ENCODE data around the gene BCAS1.
A peak's percentile ranks its signal among the peaks of the same experiment; 100 is the strongest.

Gene BCAS1

DNA sequence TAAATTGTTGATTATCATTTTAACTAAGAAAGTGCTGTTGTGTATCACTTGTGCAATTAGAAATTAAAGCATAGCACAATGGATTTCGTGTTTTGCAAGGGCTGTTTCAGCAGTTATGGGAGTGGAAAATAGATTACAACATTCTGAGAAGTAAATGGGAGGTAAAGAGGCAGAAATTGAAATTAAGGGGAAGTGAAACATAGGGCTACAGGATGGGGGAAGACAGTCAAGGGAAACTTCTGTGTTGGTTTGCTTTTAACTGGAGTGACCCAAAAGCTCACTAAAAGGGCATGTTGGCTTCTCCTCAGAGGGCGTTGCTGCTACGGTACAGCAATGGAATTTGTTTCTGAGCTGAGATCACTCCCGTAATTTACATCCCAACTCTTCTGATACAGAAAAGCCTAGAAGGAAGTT, 147.5 kb downstream of the BCAS1 start:
- no peaks in the 10 kb centered on the region for H3K27me3 Mint-ChIP-seq (ENCODE audit: low read depth)
- H3K27ac Mint-ChIP-seq = no peak overlapping the region
- no peaks in the 10 kb centered on the region for H3K9me3 Mint-ChIP-seq
- peaks cover 16% of the 10 kb centered on the region for H3K4me1 Mint-ChIP-seq (ENCODE audit: low read depth)
- no peak overlapping the region for H3K4me3 Mint-ChIP-seq
- no peaks in the 10 kb centered on the region for H3K36me3 Mint-ChIP-seq (ENCODE audit: low read depth)

GRCh38 chr20:53921443-53921973, 148.9 kb downstream of the BCAS1 start:
- Mint-ChIP-seq H3K4me3 (no peak overlapping the region), H3K36me3 (ENCODE audit: low read depth) (no peaks in the 10 kb centered on the region), H3K27ac (no peak overlapping the region), H3K4me1 (ENCODE audit: low read depth) (peaks cover 15% of the 10 kb centered on the region), H3K9me3 (no peaks in the 10 kb centered on the region), H3K27me3 (ENCODE audit: low read depth) (no peaks in the 10 kb centered on the region)

DNA sequence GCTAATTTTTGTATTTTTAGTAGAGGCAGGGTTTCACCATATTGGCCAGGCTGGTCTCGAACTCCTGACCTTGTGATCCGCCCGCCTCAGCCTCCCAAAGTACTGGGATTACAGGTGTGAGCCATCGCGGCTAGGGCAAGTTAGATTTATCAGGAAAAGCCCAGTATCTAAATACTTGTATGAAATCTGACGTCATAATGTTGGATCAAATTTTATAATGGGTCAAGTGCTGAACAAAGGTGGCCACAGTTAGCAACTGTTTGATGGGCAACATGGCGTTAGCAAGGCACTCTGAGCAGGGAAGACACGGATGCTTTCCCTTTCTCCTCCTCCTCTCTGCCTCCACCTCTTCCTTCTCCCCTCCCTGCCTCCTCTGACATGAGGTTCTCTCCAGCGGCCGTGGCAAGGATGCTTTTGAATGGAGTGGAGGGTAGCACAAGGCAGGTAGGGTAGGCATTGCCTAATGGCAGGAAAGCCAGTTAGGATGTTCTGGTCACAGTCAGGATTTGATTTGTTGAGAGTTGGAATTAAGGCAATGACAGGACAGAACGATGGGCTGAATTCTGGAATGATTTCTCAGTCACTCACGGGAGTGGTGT, 149.6 kb downstream of the BCAS1 start:
- no peaks in the 10 kb centered on the region for H3K27me3 Mint-ChIP-seq (ENCODE audit: low read depth)
- H3K4me1 Mint-ChIP-seq (ENCODE audit: low read depth) = peaks cover 12% of the 10 kb centered on the region
- H3K36me3 Mint-ChIP-seq (ENCODE audit: low read depth) = no peaks in the 10 kb centered on the region
- H3K27ac Mint-ChIP-seq = no peak overlapping the region
- H3K4me3 Mint-ChIP-seq = no peak overlapping the region
- no peaks in the 10 kb centered on the region for H3K9me3 Mint-ChIP-seq

DNA sequence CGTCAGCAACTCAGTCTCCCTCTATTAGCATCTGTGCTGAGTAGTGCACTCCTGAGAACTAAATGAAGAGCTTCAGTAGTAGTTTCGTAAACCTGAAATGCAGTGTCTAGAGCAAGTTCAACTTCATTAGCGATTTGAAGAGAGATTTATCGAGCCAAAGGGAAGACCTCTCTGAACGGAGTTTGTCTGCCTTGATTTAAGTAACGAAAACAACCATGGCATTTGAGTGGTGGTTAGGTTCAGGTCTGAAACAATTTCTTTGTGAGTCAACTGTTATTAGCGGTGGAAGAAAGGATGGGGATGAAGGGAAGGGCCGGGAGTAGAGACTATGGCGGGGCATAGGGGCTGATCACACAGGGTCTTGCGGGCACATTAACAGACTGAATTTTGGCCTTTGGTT, 150.5 kb downstream of the BCAS1 start:
- Mint-ChIP-seq H3K4me1 (ENCODE audit: low read depth) (peaks cover 17% of the 10 kb centered on the region), H3K27me3 (ENCODE audit: low read depth) (no peaks in the 10 kb centered on the region), H3K36me3 (ENCODE audit: low read depth) (no peaks in the 10 kb centered on the region), H3K27ac (peak overlapping the region; percentile 49), H3K4me3 (no peak overlapping the region), H3K9me3 (no peaks in the 10 kb centered on the region)

DNA sequence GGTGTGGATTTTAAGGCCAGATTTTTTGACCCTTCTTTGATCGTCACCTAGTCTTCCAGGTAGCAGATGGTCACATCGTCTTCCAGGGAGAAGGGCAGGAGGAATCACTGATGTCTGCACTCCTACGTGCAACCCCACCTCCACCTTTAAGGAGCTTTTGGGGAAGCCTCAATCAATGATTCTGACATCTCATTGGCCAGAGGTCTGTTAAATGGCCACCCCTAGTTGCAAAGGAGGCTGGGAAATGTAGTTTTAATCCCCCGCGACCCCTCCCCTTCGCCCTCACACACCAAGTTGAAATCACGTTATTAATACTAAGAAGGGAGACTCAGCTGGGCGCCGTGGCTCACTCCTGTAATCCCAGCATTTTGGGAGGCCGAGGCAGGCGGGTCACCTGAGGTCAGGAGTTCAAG, 151.4 kb downstream of the BCAS1 start:
- H3K4me3 Mint-ChIP-seq = no peak overlapping the region
- H3K27me3 Mint-ChIP-seq (ENCODE audit: low read depth) = no peaks in the 10 kb centered on the region
- H3K4me1 Mint-ChIP-seq (ENCODE audit: low read depth) = peaks cover 26% of the 10 kb centered on the region
- H3K27ac Mint-ChIP-seq = no peak overlapping the region
- no peaks in the 10 kb centered on the region for H3K9me3 Mint-ChIP-seq
- H3K36me3 Mint-ChIP-seq (ENCODE audit: low read depth) = no peaks in the 10 kb centered on the region

DNA sequence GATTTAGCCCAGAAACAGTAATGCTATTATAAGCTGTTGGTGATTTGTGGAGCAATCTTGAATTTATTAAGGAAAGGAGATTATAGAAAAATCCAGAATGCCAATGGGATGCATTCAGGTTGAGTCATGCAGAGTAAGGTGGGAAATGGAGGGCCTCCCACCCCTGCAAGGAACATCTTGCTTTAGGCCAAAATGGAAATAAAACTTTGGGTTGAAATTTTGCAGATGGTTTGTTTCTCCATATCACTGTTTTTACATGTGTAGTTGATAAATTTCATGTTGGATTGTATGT, 152.4 kb downstream of the BCAS1 start:
- Mint-ChIP-seq H3K27ac (no peak overlapping the region), H3K9me3 (no peaks in the 10 kb centered on the region), H3K27me3 (ENCODE audit: low read depth) (no peaks in the 10 kb centered on the region), H3K4me3 (no peak overlapping the region), H3K4me1 (ENCODE audit: low read depth) (peaks cover 29% of the 10 kb centered on the region), H3K36me3 (ENCODE audit: low read depth) (no peaks in the 10 kb centered on the region)

GRCh38 chr20:53917145-53918019, 153.0 kb downstream of the BCAS1 start:
- Mint-ChIP-seq H3K36me3 (ENCODE audit: low read depth) (no peaks in the 10 kb centered on the region), H3K4me3 (no peak overlapping the region), H3K9me3 (no peaks in the 10 kb centered on the region), H3K27me3 (ENCODE audit: low read depth) (no peaks in the 10 kb centered on the region), H3K27ac (no peak overlapping the region), H3K4me1 (ENCODE audit: low read depth) (peaks cover 27% of the 10 kb centered on the region)

GRCh38 chr20:53916173-53916512, 154.3 kb downstream of the BCAS1 start:
- peak overlapping the region; percentile 90 for H3K4me3 Mint-ChIP-seq

GRCh38 chr20:53915446-53916172, 154.8 kb downstream of the BCAS1 start:
- no peaks in the 10 kb centered on the region for H3K36me3 Mint-ChIP-seq (ENCODE audit: low read depth)
- no peaks in the 10 kb centered on the region for H3K27me3 Mint-ChIP-seq (ENCODE audit: low read depth)
- no peaks in the 10 kb centered on the region for H3K9me3 Mint-ChIP-seq
- peak overlapping the region; percentile 87 for H3K27ac Mint-ChIP-seq
- H3K4me3 Mint-ChIP-seq = peak overlapping the region; percentile 90
- peaks cover 27% of the 10 kb centered on the region for H3K4me1 Mint-ChIP-seq (ENCODE audit: low read depth)

More at GRCh38 chr20:53916173-53916512, 154.3 kb downstream of the BCAS1 start:
- Mint-ChIP-seq H3K27ac (peak overlapping the region; percentile 87), H3K9me3 (no peaks in the 10 kb centered on the region), H3K27me3 (ENCODE audit: low read depth) (no peaks in the 10 kb centered on the region), H3K36me3 (ENCODE audit: low read depth) (no peaks in the 10 kb centered on the region), H3K4me1 (ENCODE audit: low read depth) (peaks cover 27% of the 10 kb centered on the region)

DNA sequence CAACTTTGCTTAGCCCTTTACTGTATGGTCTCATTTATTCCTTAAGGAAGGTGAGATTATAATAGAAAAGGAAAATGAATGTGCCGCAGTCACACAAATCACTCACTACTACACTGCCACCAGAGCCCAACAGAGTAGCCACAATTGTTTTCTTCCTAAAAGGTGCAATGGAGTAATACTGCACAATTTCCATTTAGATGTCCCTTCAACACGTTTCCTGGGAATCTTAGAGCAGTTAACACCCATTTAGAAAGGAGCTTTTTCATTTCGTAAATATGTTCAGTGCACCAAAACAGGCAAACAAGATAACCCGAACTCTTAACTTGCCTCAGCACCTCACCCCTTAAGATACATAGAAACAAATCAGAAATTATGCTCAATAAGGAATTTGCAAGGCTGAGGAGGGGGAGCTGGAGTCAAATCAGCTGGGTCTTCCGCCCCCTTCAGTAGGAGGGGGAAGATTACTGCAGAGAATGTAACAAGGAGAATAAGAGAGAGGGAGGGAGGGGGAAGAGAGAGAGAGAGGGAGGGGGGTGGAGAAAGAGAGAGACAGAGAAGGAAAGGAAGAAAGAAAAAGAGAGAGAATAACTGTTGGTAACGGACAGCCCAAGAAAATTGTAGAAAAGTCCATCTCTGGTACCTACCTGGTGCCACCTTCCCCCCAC, 155.5 kb downstream of the BCAS1 start:
- Mint-ChIP-seq H3K27me3 (ENCODE audit: low read depth) (no peaks in the 10 kb centered on the region), H3K4me3 (peak overlapping the region; percentile 90), H3K4me1 (ENCODE audit: low read depth) (peaks cover 27% of the 10 kb centered on the region)

GRCh38 chr20:53914091-53914780, 156.2 kb downstream of the BCAS1 start:
- no peaks in the 10 kb centered on the region for H3K36me3 Mint-ChIP-seq (ENCODE audit: low read depth)
- H3K27ac Mint-ChIP-seq = peak overlapping the region; percentile 87
- peaks cover 27% of the 10 kb centered on the region for H3K4me1 Mint-ChIP-seq (ENCODE audit: low read depth)
- no peaks in the 10 kb centered on the region for H3K27me3 Mint-ChIP-seq (ENCODE audit: low read depth)
- H3K9me3 Mint-ChIP-seq = no peaks in the 10 kb centered on the region
- peak overlapping the region; percentile 90 for H3K4me3 Mint-ChIP-seq

More for the DNA sequence above, 155.5 kb downstream of the BCAS1 start:
- Mint-ChIP-seq H3K9me3 (no peaks in the 10 kb centered on the region), H3K27ac (peak overlapping the region; percentile 87), H3K36me3 (ENCODE audit: low read depth) (no peaks in the 10 kb centered on the region)

- Mint-ChIP-seq H3K4me3 (no peak overlapping the region), H3K27me3 (ENCODE audit: low read depth) (no peaks in the 10 kb centered on the region), H3K27ac (no peak overlapping the region), H3K9me3 (no peaks in the 10 kb centered on the region), H3K4me1 (ENCODE audit: low read depth) (peaks cover 29% of the 10 kb centered on the region), H3K36me3 (ENCODE audit: low read depth) (no peaks in the 10 kb centered on the region)
These were observed 159.1 kb downstream of the BCAS1 start for GRCh38 chr20:53911301-53911700.

GRCh38 chr20:53910351-53911002, 159.9 kb downstream of the BCAS1 start:
- no peak overlapping the region for H3K4me3 Mint-ChIP-seq
- H3K36me3 Mint-ChIP-seq (ENCODE audit: low read depth) = no peaks in the 10 kb centered on the region
- H3K9me3 Mint-ChIP-seq = peaks cover under 1% of the 10 kb centered on the region
- H3K4me1 Mint-ChIP-seq (ENCODE audit: low read depth) = peaks cover 28% of the 10 kb centered on the region
- no peak overlapping the region for H3K27ac Mint-ChIP-seq
- no peaks in the 10 kb centered on the region for H3K27me3 Mint-ChIP-seq (ENCODE audit: low read depth)

Measured in T-helper 1 cell treated with Interleukin-12 subunit alpha and Interleukin-12 subunit beta and Interleukin-4 antibody, amounts not matched to agents 30 μg/mL and 1 μg/mL, for 36 hours (primary cell).